ENCODE measurements around the gene HSFX4. TPM values are rescaled to one million over a fixed set of nuclear protein-coding genes. Genes with fewer than 3 reads are reported as not detected.
A peak's percentile ranks its signal among the peaks of the same experiment; 100 is the strongest.

Gene HSFX4
- total and polyA plus RNA-seq, 2 of the 13 experiments (the other 11 are each of a cell fraction or from before 2014, with no cell fraction given), result not detected

DNA sequence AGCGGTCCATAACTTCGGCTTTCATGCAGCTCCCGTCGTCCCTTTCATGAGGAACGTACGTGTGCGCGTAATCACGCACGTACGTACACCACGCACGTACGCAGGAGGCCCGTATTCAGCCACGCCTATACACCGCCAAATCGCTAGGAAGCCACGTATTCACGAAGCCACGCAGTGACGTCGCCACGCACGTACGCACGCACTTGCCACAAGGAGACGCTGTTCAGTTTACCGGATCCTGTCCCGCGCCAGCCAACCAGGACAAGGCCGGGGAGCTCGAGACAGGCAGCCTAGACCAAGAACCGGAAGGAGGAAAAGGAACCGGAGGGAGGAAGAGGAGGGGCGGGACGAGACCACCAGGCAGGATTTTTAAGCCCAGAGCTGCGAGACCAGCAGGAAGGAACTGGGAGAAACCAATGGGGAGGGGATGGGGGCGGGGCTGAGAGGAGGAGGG is 9.1 kb downstream of the HSFX4 start, which contains the start of gene EOLA2 (continued):
- TF ChIP-seq ZBTB7B (CRISPR knock-in tag; IDR thresholded peaks at IDR 0.05) (no peak), KAT7 (CRISPR knock-in tag; IDR thresholded peaks at IDR 0.05; ENCODE audit: borderline replicate concordance) (no peak), ZNF143 (CRISPR knock-in tag; IDR thresholded peaks at IDR 0.05) (peak; percentile 89), SATB2 (CRISPR knock-in tag; IDR thresholded peaks at IDR 0.05) (no peak), RARG (CRISPR knock-in tag; IDR thresholded peaks at IDR 0.05; ENCODE audit: low read depth) (no peak), SRSF4 (IDR thresholded peaks at IDR 0.05; ENCODE audit: low read depth, low read length, poor library complexity, severe bottlenecking) (no peak), DR1 (CRISPR knock-in tag; IDR thresholded peaks at IDR 0.05) (peak; percentile 81), ZNF329 (CRISPR knock-in tag; IDR thresholded peaks at IDR 0.05; ENCODE audit: low read depth) (no peak), ZNF33B (CRISPR knock-in tag; IDR thresholded peaks at IDR 0.05) (no peak), ZKSCAN8 (CRISPR knock-in tag; IDR thresholded peaks at IDR 0.05; ENCODE audit: borderline replicate concordance) (no peak), ZMYM3 (CRISPR knock-in tag; IDR thresholded peaks at IDR 0.05) (no peak), ZNF678 (CRISPR knock-in tag; IDR thresholded peaks at IDR 0.05) (no peak), MLLT10 (CRISPR knock-in tag; IDR thresholded peaks at IDR 0.05) (no peak), SIX1 (CRISPR knock-in tag; IDR thresholded peaks at IDR 0.05; ENCODE audit: borderline replicate concordance) (no peak), MAZ (IDR thresholded peaks at IDR 0.05; ENCODE audit: borderline replicate concordance, low read depth, low read length) (no peak), MAZ (CRISPR knock-in tag; IDR thresholded peaks at IDR 0.05; ENCODE audit: low read depth) (no peak), HCFC1 (IDR thresholded peaks at IDR 0.05; ENCODE audit: low read depth, low read length) (peak; percentile 23; the same call in 1 of the 2 replicates), KDM5B (CRISPR knock-in tag; IDR thresholded peaks at IDR 0.05; ENCODE audit: borderline replicate concordance) (no peak), ZSCAN12 (CRISPR knock-in tag; IDR thresholded peaks at IDR 0.05) (no peak), CREB1 (IDR thresholded peaks at IDR 0.05) (peak; percentile 94), CREB1 (CRISPR knock-in tag; IDR thresholded peaks at IDR 0.05) (peak; percentile 96), SPEN (CRISPR knock-in tag; IDR thresholded peaks at IDR 0.05; ENCODE audit: low read depth) (peak; percentile 94; the same call in 1 of the 2 replicates), REL (CRISPR knock-in tag; conservative IDR thresholded peaks at IDR 0.05) (no peak), FIP1L1 (IDR thresholded peaks at IDR 0.05; ENCODE audit: borderline replicate concordance, insufficient read depth, low read depth, low read length) (no peak), SP5 (CRISPR knock-in tag; IDR thresholded peaks at IDR 0.05; ENCODE audit: borderline replicate concordance, low read depth) (peak; percentile 57; the same call in 1 of the 2 replicates)
- TF ChIP-seq, protein P1, sequence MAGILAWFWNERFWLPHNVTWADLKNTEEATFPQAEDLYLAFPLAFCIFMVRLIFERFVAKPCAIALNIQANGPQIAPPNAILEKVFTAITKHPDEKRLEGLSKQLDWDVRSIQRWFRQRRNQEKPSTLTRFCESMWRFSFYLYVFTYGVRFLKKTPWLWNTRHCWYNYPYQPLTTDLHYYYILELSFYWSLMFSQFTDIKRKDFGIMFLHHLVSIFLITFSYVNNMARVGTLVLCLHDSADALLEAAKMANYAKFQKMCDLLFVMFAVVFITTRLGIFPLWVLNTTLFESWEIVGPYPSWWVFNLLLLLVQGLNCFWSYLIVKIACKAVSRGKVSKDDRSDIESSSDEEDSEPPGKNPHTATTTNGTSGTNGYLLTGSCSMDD (CRISPR knock-in tag; IDR thresholded peaks at IDR 0.05), result no peak
- TF ChIP-seq, protein P2, sequence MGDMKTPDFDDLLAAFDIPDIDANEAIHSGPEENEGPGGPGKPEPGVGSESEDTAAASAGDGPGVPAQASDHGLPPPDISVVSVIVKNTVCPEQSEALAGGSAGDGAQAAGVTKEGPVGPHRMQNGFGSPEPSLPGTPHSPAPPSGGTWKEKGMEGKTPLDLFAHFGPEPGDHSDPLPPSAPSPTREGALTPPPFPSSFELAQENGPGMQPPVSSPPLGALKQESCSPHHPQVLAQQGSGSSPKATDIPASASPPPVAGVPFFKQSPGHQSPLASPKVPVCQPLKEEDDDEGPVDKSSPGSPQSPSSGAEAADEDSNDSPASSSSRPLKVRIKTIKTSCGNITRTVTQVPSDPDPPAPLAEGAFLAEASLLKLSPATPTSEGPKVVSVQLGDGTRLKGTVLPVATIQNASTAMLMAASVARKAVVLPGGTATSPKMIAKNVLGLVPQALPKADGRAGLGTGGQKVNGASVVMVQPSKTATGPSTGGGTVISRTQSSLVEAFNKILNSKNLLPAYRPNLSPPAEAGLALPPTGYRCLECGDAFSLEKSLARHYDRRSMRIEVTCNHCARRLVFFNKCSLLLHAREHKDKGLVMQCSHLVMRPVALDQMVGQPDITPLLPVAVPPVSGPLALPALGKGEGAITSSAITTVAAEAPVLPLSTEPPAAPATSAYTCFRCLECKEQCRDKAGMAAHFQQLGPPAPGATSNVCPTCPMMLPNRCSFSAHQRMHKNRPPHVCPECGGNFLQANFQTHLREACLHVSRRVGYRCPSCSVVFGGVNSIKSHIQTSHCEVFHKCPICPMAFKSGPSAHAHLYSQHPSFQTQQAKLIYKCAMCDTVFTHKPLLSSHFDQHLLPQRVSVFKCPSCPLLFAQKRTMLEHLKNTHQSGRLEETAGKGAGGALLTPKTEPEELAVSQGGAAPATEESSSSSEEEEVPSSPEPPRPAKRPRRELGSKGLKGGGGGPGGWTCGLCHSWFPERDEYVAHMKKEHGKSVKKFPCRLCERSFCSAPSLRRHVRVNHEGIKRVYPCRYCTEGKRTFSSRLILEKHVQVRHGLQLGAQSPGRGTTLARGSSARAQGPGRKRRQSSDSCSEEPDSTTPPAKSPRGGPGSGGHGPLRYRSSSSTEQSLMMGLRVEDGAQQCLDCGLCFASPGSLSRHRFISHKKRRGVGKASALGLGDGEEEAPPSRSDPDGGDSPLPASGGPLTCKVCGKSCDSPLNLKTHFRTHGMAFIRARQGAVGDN (CRISPR knock-in tag; IDR thresholded peaks at IDR 0.05), result peak; percentile 72
- TF ChIP-seq, protein P3, sequence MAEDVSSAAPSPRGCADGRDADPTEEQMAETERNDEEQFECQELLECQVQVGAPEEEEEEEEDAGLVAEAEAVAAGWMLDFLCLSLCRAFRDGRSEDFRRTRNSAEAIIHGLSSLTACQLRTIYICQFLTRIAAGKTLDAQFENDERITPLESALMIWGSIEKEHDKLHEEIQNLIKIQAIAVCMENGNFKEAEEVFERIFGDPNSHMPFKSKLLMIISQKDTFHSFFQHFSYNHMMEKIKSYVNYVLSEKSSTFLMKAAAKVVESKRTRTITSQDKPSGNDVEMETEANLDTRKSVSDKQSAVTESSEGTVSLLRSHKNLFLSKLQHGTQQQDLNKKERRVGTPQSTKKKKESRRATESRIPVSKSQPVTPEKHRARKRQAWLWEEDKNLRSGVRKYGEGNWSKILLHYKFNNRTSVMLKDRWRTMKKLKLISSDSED (CRISPR knock-in tag; IDR thresholded peaks at IDR 0.05), result no peak

All from HepG2 (cell line).